Endometrial microvascular endothelial cells (primary cell): ENCODE measurements around the gene TMEM98. TPM values are rescaled to one million over a fixed set of nuclear protein-coding genes. Genes with fewer than 3 reads are reported as not detected.
"Not testable (repeated sequence)": the region's sequence is repeated elsewhere in the genome, so short reads cannot be mapped to it uniquely, and the experiment has no call there.

Experiments used
- in situ Hi-C: cut with HindIII; loops from 2 replicates; pipeline ENCODE4 v1.10.0; 2017; ENCODE audit warnings: low sequenced_read_pairs, low pct_unique_long_range_greater_than_20kb; ENCODE audit errors: inconsistent ontology term
- total RNA-seq: library from RNA; depleted of rRNA; stranded (reverse); fragments of >200 nt; gene quantifications from one replicate; pipeline ENCODE4 v1.2.3, GENCODE V29; 2015; ENCODE audit errors: inconsistent ontology term

Gene TMEM98
- total RNA-seq, 1 donor from 2014 or later = 126 TPM

- in situ Hi-C loops = no loop called here
Measured at GRCh38 chr17:32936186-32936893, 8.4 kb downstream of the TMEM98 start.

GRCh38 chr17:32936894-32937500 is 9.0 kb downstream of the TMEM98 start:
- in situ Hi-C loops = no loop called here

DNA sequence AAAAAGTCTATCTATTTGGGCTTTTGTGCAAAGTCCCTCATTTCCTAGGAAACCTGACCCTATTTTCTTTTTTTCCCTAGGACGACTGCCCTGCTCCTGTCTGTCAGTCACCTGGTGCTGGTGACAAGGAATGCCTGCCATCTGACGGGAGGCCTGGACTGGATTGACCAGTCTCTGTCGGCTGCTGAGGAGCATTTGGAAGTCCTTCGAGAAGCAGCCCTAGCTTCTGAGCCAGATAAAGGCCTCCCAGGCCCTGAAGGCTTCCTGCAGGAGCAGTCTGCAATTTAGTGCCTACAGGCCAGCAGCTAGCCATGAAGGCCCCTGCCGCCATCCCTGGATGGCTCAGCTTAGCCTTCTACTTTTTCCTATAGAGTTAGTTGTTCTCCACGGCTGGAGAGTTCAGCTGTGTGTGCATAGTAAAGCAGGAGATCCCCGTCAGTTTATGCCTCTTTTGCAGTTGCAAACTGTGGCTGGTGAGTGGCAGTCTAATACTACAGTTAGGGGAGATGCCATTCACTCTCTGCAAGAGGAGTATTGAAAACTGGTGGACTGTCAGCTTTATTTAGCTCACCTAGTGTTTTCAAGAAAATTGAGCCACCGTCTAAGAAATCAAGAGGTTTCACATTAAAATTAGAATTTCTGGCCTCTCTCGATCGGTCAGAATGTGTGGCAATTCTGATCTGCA is 12.9 kb downstream of the TMEM98 start:
- in situ Hi-C loops = no loop called here

DNA sequence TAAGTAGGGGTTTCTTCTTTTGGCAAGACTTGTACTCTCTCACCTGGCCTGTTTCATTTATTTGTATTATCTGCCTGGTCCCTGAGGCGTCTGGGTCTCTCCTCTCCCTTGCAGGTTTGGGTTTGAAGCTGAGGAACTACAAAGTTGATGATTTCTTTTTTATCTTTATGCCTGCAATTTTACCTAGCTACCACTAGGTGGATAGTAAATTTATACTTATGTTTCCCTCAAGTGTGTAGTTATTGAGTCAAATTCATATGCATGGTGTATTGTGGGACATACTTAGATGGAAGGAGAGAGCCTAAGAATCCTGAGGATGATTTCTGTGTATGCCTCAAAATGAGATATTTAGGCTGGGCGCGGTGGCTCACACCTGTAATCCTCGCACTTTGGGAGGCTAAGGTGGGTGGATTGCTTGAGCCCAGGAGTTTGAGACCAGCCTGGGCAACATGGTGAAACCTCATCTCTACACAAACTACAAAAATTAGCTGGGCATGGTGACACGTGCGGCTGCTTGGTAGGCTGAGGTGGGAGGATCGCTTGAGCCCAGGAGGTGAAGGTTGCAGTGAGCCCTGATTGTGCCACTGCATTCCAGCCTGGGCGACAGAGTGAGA is 13.6 kb downstream of the TMEM98 start:
- in situ Hi-C loops = no loop called here

- in situ Hi-C loops = no loop called here
Measured at GRCh38 chr17:32943206-32943605, 15.3 kb downstream of the TMEM98 start.

DNA sequence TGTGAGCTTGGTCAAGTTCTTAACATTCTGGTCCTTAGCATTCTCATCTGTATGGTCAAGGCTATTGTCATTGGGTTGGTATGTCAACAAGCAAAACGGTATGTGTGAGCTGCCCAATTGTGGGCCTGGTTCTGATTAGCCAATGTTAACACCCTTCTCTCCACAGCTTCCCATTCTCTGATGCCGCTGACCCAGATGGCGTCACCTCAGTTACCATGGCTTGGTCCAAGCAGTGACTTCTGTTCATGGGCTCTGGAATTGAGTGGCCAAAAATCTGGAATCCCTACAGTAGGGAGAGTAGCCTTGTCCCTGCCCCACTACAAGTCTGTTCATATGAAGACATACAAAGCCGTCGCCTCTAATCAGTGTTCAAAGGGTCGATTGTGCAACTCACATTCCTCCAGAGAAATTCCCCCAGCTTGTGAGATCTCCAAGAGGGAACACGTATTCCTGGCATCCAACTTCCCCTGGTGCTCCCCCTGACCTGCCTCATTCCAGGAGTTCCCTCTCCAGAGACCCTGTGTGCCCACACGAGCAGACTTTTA is 15.8 kb downstream of the TMEM98 start:
- in situ Hi-C loops = no loop called here

DNA sequence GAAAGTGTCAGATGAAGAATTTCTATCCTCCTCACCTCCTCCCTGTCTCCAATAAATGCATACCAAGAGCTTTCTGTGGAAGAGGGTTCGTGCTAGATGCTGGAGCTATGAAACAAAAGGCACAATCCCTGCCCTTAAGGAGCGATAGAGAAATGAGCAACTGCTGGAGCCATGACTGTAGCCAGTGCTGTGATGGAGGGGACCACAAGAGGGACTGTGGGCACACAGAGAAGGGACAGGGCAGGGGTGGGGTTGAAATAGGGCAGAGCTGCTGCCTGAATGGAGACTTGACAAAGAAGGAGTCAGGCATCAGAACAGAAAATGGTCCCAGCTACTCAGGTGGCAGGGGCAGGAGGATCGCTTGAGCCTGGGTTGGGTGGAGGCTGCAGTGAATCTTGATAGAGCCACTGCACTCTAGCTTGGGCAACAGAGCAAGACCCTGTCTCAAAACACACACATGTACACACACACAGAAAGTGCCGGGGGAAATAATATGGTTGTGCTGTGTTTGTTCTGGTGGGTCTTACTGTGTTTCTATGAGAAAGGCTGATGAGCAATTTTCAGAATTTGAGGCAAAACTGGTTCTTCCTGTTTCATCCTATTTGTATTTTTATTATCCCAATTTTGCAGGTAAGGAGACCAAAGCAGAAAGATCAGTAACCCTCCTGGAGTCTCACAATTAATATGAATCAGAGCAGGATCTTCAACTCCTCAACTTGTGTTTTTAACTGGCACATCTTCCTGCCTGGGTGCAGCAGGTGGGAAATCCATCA is 16.5 kb downstream of the TMEM98 start:
- in situ Hi-C loops = no loop called here

DNA sequence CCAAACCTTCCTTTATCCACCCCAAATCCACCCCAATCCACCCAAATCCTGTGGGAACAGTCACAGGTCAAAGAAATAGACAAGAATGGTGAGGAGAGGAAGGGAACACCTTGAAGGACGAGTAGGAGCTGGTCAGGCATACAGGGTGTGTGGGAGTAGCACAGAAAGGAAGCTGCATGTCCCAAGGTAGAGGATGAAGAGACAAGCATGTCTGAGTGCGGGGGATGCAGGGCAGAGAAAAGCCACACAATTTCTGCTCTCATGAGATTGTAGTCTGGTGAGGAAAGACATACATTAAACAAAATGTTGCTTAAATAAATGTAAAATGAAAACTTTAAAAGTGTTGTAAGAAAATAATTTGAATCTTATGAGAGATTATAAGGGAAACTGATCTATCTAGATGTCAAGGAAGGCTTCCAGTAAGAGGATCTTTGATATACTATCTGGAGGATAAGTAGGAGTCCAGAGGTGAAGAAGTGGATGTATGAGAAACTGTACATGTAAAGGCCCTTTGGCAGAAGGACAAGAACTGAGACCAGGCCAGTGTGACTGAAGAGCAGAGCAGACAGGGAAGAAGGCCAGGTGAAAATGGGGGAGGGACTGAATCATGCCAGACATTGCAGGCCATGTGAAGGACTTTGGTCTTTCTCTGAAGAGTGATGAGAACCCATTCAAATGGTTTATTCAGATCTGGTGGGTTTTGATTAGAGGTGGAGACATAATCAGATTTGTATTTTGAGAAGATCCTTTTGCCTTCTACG is 18.6 kb downstream of the TMEM98 start:
- in situ Hi-C loops = no loop called here

- in situ Hi-C loops = no loop called here
Measured at GRCh38 chr17:32947736-32948135, 19.8 kb downstream of the TMEM98 start.

DNA sequence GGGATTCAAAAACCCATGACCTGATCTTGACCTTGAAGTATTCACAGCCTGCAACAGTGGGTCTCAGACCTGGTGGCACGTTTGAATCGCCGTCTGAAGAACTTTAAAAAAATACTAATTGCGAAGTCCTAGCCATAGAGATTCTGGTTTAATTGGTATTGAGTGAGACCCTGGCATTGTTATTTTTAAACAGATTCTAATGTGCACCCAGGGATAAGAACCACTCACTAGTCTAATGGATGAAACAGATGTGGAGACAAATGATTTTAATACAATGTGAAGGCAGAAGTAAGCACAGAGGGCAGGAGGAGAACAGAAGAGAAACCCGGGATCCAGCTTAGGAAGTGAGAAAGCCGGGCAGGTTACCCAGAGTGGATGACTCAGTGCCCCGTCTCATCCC is 21.2 kb downstream of the TMEM98 start:
- in situ Hi-C loops = no loop called here

- in situ Hi-C loops = not testable (repeated sequence)
Measured at GRCh38 chr17:32952491-32952890, 24.5 kb downstream of the TMEM98 start.

DNA sequence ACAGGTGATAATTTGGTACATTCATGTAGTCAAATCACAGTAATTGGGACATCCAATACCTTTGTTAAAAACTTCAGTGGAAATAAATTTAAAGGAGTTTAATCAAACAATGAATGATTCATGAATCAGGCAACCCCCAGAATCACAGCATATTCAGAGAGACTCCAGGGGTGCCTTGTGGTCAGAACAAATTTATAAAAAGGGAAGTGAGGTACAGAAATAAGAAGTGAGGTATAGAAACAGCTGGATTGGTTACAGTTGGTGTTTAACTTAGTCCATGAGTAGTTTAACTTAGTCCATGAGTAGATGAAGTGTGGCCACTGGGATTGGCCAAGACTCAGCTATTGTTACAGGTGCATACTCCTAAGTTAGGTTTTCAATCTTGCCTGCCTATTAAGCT is 25.1 kb downstream of the TMEM98 start:
- in situ Hi-C loops = no loop called here

GRCh38 chr17:32953857-32954256 is 25.9 kb downstream of the TMEM98 start:
- in situ Hi-C loops = no loop called here

- in situ Hi-C loops = no loop called here
Measured at GRCh38 chr17:32954477-32954876, 26.5 kb downstream of the TMEM98 start.

- in situ Hi-C loops = no loop called here
Measured at GRCh38 chr17:32955155-32955554, 27.2 kb downstream of the TMEM98 start.

DNA sequence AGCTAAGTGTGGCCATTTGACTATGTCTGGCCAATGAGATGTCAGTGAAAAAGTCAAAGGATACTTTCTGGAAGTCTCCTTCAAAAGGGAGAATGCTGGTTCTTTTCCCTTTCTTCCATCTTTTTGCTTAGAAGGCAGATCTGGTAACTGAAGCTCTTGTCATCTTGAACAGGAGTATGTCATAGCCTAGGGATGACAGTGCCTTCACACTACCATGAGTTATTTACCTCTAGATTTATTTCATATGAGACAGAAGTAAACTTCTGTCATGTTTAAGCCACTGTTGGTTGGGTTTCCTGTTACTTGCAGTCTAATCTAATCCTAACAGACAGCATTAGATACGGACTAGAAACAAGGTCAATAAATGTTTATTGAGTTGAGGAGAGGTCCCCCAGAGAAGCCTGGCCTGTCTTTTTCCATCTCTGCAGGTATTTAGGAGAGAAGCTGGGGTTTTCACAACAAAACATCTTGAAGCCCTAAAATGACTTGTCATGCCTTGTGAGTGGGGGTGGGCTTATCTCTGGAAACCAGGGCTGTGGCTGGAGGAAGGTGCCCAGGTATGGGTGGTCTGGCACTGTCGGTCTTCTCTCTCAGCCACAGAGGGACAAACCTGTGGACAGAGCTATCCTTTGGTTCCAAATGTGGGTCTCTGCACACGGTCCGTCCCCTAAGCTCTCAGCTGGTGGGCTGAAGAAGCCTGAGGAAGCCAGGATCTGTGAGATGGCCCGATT is 28.5 kb downstream of the TMEM98 start:
- in situ Hi-C loops = no loop called here

GRCh38 chr17:32958418-32958817 is 30.5 kb downstream of the TMEM98 start:
- in situ Hi-C loops = no loop called here

- in situ Hi-C loops = no loop called here
Measured at GRCh38 chr17:32960815-32961214, 32.9 kb downstream of the TMEM98 start.
